Activated CD4-positive, alpha-beta T cell treated with anti-CD3 and anti-CD28 coated beads, Interleukin-2, amount 50 U/mL, for 4 hours (primary cell): Measurements from ENCODE around the gene PRSS3.
"Not testable (repeated sequence)": the region's sequence is repeated elsewhere in the genome, so short reads cannot be mapped to it uniquely, and the experiment has no call there.

Experiments
- DNase-seq, 2 experiments: peaks; one replicate each; pipeline ENCODE4 v3.0.0-alpha.2; 2020

The PRSS3 gene

DNA sequence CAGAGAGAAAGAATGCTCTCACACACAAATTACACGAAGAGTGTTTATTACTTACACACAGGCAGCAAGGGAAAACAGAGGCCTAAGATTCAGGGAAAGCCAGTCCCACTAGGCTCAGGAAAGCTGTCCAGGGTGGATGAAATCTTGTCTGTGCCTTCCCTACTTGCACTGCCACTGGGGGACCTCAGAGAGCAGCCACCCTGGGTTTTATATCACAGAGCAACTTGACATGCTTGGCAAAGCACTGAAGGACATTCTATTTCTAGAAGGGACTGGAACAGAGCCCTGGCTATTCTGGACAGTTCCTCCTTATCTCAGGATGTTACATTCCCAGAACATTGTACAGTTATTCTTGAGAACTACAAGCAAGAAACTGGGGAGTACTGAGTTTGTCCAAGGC lies 7.5 kb upstream of the PRSS3 start:
- DNase-seq, result no peak

DNA sequence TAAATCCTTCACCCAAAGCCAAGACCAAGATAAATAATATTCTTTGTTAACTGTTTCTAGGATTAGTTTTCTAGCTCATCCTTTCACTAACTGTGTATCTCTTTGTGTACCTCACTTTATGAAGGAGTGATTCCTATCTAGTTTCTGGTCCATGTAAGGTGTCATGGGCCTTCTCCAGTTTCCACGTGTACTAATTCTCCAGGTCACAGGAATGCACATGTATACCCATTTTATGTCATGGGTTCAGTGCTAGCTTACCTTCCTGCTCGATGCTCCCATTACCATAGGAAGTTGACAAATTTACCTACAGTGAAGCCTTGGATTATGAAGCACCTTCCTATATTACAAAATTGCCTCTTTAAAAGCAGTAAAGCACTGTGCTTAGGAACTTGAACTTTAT lies 5.9 kb upstream of the PRSS3 start:
- not testable (repeated sequence) for DNase-seq

DNA sequence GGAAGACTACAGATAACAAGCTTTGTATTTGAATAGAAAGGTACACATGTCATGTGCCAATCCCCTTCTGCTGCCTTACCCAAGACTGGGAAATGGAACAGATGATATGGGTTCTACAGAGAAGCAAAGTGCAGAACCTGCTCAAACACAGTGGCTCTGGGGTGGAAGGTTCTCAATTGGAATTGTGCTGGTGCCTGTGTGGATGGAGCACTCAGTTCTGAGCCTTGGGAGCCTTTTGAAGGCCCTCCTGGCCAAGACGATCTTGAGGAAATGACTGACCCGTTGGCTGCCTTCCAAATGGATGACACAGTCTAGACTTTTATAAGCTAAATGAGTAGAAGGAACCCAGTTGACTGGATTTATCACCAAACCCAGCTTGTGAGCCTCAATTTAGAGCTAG lies 4.2 kb upstream of the PRSS3 start:
- no peak for DNase-seq

DNA sequence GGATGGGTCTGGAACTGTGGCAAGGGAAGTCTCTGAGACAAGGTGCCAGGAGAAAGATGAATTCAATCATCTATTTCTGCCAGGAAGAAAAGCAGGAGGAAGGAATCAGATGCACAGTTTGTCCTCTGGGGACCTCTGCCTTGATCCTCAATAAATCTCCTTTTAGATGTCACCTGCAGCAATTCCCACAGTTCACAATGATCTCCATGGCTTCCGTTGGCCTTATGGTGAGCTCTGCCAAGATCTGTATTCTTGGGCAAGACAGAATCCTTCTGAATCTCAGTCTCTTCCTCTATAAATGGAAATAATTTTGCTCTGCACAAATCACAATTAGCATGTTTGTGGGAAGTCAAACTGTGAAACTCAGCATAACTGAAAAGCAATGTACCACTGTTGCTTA lies 1.9 kb upstream of the PRSS3 start:
- DNase-seq, result not testable (repeated sequence)

DNA sequence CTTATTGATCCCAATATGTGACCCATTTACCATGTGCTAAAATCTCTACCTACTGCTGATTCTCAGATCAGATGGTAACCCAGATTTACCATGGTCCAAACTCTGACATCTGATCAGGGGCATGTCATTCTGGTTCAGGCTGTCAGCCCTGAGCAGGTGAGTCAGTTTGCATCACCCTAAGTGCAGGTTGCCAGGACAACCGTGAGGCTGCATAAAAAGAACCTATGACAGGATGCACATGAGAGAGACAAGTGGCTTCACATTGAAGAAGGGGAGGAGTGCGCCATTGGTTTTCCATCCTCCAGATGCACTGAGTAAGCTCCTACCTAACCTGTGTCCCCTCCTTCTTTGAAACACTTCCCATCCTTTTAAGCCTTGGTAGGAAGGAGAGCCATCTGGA lies 801 bp upstream of the PRSS3 start:
- no peak for DNase-seq

DNA sequence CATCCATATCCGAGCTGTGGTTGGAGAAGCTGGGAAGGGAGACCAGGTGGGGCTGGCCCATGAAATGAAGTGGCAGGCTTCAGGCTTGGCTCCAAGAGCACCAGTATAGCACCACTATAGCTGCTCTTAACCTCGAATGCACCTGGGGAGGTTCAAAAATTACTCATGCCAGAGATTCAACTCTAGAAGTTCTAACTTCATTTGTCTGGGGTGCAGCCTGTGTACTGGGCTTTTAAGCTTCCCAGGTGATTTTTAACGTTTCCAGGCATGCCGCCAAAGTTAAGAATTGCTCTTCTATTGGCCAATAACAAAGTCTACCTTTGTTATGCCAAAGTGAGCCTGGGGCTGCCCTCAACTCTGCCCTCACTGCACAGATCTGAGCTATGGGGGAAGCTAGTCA lies 458 bp downstream of the PRSS3 start:
- DNase-seq, result no peak

DNA sequence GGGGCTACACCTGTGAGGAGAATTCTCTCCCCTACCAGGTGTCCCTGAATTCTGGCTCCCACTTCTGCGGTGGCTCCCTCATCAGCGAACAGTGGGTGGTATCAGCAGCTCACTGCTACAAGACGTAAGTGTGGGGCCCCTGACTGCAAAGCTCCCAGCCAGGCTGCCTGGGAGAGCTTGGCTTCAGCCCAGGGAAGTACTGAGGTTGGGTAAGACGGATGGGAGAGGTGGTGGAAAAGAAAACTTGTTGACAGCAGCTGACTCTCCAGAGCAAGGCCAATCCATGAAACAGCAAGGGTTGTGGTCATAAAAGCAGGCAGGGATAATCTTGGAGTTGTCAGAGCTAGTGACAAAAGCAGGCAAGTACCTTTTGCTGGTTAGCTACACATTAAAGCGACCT lies 1.3 kb downstream of the PRSS3 start:
- not testable (repeated sequence) for DNase-seq

DNA sequence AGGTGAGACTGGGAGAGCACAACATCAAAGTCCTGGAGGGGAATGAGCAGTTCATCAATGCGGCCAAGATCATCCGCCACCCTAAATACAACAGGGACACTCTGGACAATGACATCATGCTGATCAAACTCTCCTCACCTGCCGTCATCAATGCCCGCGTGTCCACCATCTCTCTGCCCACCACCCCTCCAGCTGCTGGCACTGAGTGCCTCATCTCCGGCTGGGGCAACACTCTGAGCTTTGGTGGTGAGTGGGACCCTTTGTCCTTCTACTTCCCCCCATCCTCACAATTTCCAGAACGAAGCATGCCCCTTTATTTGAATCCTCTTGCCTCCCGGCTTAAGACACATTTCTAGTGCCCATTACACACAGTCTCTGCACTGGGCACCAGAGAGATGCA lies 2.5 kb downstream of the PRSS3 start:
- no peak for DNase-seq

DNA sequence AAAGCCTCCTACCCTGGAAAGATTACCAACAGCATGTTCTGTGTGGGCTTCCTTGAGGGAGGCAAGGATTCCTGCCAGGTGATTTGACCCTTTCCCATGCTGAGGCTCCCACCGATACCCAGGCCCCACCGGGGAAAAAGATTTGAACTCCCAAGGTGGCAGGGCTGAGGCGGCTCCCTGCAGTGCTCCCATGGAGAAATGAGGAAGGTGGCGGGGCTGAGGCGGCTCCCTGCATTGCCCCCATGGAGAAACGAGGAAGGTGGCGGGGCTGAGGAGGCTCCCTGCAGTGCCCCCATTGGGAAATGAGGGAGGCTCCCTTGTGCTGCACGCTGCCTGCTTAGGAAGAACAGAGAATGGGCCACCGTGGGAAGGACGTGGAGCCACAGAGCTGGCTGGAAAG lies 3.2 kb downstream of the PRSS3 start:
- no peak for DNase-seq

DNA sequence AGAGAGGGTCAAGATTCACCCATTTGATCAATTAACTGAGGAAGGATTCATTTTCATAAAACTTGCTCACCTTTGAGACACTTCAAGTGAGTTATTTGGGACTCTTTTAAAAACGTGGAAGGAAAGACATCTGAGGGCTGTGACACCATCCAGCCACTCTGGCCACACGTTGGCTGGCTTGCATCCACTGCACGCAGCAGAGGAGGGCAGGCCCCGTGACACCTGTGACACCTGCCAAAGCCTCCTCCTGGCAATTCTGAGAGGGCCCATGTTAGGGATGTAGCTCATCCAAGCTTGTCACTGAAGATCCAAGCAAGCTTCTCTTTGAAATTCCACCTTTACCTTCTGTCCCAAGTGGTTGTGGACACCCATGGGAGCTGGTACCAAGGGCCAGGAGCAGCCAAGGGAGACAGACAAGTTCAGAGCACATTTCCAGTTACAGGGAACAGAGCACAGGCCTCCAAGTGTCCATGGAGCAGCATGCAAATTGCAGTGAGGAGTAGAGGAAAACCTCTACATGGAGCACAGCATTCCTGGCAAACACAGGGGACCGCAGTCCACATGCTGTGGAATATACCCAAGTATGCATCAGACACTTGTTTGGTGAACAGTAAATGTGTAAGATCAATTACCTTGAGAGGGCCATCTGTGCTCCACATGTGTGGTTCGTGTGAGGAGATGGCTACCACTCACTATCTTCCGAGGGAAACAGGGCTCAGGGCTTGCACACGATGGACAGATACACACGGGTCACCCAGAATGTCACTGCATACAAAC lies 4.8 kb downstream of the PRSS3 start:
- DNase-seq, result no peak

DNA sequence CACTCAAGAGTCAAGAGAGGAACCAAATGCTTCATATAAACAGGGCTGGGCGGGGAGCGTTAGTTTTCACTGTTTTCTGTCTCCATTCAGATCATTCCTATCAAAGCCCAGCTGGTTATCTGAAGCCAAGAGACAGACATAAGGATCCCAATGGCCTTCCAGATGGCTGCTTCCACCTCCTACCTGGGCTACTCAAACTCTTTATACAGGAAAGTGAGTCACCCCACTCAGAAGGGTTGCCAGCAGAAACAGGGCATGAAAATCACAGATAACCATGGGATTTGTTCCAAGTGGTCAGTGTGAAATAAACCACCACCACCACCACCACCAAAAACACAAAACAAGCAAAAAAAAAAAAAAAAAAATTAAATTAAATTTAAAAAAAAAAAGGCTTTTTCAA lies 5.5 kb downstream of the PRSS3 start:
- DNase-seq, result no peak

DNA sequence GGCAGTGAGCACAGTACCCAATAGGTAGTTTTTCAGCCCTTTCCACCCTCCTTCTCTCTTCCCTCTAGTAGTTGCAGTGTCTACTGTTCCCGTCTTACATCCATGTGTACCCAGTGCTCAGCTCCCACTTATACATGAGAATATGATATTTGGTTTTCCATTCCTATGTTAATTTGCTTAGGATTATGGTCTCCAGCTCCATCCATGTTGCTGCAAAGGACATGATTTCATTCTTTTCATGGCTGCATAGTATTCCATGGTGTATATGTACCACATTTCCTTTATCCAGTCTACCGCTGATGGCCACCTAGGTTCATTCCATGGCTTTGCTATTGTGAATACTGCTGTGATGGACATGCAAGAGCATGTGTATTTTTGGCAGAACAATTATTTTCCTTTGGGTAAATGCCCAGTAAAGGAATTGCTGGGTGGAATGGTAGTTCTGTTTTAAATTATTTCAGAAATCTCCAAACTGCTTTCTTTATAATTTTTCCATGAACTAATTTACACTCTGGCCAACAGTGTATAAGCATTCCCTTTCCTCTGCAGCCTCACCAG lies 6.7 kb downstream of the PRSS3 start:
- DNase-seq, result not testable (repeated sequence)

DNA sequence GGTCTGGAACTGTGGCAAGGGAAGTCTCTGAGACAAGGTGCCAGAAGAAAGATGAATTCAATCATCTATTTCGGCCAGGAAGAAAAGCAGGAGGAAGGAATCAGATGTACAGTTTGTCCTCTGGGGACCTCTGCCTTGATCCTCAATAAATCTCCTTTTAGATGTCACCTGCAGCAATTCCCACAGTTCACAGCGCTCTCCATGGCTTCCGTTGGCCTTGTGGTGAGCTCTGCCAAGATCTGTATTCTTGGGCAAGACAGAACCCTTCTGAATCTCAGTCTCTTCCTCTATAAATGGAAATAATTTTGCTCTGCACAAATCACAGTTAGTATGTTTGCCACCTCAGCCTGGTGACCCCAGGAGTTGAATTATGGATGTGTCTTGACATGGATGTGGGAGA lies 8.8 kb downstream of the PRSS3 start:
- DNase-seq, result not testable (repeated sequence)

DNA sequence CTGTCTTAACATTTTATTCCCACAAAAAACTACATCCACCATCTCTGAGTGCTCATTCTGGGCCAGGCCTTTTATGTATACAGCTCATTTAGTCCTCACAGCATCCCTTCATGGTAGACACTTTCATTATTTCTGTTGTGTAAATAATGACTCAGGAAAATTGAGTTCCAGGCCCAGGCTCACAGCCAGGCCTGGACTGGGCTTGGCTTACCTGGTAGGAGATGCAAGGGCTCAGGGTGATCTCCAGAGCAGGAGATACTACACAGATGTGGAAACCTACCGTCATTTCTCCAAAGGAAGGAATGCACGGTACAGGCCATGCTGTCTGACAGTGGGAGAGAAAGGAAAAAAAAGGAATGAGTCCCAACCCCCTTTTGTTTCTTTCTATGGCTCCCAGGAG lies 11.8 kb downstream of the PRSS3 start:
- not testable (repeated sequence) for DNase-seq

DNA sequence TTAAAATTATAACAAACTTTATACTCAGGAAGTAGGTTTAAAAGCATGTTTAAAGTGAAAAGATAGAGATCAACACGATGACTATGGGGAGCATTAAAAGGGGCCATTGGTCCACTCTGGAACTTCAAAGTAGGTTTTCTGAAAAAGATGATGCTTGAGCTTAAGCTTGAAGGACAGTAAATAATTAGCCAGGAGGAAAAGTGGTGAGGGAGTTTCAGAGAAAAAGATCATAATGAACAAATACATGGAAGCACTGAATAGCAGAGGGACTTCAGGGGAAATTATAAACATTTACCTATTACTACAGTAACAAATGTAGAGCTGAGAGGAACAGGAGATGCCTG lies 13.6 kb downstream of the PRSS3 start:
- not testable (repeated sequence) for DNase-seq

DNA sequence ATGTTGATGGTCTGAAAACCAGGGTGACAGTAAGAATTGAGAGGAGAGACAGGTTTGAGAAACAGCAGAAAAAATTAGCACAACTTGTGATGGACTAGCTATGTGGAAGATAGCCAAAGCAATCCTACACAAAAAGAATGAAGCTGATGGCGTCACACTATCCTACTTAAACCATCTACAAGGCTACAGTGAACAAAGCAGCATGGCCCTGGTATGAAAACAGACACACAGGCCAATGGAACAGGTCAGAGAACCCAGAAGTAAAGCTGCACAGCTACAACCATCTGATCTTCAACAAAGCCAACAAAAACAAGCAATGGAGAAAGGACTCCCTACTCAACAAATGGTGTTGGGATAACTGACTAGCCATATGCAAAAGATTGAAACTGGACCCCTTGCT lies 14.1 kb downstream of the PRSS3 start:
- DNase-seq, result no peak

DNA sequence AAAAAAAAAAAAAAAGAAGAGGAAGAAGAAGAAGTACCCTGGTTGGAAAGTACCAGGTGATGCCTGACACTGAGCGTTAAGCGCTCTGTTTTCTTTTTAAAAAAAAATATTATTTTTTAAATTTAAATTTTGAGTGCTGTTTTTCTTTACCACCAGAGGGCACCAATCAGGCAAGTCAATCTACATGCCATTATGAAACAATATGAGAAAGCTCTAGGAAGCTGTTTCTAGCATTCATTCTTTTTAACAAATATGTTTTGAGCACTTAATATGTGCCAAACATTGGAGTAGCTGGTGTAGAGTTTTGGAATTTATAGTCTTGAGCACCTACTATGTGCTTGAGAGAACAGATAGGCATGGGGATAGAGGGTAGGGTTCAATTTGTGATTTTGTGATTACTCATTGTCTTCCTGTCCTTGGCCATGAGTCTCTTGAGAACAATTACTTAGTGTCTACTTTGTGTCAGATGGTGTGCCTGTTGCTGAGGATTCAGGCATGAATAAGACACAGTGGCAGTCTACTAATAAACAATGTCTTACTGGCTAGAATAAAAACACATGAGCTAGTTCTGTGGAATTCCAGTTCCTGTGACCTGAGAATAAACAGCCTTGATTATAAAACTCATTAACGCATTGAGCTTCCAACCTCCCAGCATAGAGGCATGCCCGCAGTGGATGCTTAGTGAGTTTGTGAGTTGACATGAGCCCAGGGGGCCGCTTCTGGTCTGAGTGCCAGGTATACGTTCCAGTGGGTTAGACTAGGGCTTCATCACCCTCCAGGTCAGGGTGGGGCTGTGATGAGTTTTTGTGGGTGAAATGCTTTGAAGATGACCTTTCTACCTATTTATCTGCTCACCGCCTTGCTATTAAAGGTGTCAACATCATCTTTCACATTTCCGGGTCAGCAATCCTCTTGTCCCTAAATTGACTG lies 18.6 kb downstream of the PRSS3 start:
- DNase-seq, result no peak

DNA sequence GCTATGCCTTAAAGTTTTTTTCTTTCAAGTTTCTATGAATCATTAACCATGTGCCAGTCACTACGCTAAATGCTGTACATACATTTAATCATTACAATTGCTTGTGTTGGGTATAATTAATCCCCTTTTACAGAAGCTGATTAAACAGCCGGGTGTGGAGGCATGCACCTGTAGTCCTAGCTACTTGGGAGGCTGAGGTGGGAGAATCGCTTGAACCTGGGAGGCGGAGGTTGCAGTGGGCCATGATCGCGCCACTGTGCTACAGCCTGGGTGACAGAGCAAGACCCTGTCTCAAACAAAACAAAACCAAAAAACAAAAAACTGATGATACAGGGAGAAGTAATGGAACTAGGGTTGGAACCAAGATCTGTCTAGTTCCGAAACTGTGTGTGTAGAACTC lies 20.4 kb downstream of the PRSS3 start:
- DNase-seq, result no peak

DNA sequence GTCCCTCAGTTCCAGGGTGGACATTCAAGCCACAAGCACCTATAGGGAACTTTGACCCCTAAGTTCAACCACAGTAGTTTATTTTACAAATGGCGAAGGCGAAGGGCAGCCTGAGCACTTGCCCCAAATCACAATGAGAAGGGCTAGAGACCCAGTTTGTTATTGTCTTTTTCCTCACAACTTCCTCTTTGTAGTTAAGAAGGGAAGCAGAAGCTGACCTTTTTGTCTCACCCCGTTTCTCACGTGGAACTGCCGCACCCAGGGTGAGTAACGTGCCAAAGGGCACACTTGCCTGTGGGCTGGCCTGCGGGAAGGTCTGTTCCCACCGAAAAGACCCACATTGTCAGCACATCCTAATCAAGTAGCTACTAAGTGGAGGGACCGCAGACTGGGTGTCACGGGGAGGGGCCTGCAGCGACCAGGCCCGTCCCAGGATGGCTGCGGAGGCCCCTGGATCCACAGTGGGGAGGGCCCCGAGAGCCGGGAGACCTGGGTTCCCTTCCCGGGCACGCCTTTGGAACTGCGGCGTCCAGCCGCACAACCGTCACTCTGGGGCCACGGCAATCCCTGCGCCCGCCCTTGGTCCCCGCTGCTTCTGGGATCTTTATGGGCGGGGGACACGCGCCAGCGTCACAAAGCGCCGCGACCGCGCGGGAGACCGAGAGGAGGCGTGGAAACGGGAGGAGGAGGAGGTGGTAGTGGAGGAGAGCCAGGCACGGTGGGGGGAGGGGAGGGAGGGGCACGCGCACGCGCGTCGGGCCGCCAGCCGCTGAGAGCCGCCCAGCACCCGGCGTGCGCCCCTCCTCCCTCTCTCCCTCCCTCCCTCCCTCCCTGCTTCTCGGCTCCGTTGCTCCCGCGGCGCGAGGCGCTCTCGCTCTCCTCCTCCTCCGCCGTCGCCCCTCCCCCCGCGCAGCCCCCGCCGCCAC lies 21.2 kb downstream of the PRSS3 start, which contains the start of gene UBE2R2:
TSS of gene UBE2R2 (plus strand) at position 834 of the 926 bp plus-strand sequence. CDS start 598 bp downstream, outside the sequence.
- peak; percentile 95 to 96 for DNase-seq

DNA sequence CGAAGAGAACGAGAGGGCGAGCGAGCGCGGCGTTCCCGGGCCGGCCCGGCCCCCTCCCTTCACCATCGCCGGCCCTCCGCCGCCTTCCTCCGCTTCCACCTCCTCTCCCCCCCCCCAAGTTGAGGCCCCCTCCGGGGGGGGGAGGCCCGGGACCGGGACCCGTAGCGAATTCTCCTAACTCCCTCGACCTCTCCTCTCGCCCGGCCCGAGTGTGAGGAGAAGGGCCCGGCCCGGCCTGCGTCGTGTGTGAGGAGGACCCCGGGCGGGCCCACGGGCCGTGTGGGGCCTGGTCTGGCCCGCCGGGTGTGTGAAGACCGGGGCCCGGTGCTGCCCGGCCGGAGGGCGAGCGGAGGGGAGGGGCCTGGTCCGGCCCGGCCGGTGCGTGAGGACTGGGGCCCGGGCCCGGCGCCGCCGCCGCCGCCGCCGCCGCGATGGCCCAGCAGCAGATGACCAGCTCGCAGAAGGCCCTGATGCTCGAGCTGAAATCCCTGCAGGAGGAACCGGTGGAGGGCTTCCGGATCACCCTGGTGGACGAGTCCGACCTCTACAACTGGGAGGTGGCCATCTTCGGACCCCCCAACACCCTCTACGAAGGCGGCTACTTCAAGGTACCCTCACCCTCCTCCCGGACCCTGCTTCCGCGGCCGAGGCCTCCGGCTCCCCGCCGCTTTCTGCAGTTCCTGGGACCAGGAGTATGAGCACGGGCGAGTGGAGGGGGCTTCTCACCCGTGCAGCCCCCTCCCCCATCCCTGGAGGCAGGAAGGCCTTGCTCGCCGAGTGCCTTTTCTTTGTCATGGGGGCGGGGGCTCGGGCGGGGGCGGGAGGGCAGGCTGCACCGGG lies 22.2 kb downstream of the PRSS3 start:
- peak; percentile 19 to 44 for DNase-seq

DNA sequence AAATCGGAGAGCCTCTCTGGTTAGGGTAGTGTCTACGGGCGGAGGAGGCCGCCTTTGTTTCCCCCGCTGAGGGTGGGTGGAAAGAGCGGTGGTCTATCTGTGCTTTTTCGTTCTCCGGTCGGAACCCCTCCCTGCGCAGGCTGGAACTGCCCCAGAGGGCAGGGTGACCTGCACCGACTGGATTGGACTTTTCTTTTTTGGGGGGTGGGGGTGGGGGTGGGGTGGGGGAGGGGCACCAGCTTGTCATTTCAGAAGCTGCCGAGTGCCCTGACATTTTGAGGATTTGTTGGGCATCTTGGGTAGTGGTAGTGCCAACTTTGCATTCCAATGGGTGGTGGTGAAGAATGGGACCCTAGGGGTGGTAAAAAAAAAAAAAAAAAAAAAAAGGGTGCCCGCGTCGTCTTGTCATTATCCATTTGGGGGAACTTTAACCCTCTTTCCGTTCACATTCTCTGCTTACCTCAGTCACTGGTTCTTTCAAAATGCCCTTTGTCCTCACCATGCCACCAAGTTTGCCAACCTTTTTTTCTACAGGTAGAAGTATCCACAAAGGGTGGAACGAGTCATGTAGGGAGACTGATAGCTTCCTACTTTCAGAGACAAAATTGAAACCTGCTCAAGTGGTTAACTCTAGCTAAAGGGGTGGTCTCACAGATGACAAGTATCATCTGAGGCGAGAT lies 22.9 kb downstream of the PRSS3 start:
- DNase-seq, result peak in 1 of 2 experiments; percentile 46
